ENCODE results near the gene INSIG2.

Gene INSIG2

GRCh38 chr2:118121986-118122524, 33.8 kb downstream of the INSIG2 start:
- Mint-ChIP-seq H3K9me3 (no peaks in the 10 kb centered on the region), H3K4me3 (no peak overlapping the region), H3K36me3 (ENCODE audit: low read depth) (no peaks in the 10 kb centered on the region), H3K4me1 (ENCODE audit: low read depth) (no peaks in the 10 kb centered on the region), H3K27ac (no peak overlapping the region), H3K27me3 (peaks cover 28% of the 10 kb centered on the region)
- DNase-seq, result no peak

GRCh38 chr2:118122594-118123281, 34.5 kb downstream of the INSIG2 start:
- DNase-seq, result no peak
- Mint-ChIP-seq H3K36me3 (ENCODE audit: low read depth) (no peaks in the 10 kb centered on the region), H3K4me1 (ENCODE audit: low read depth) (no peaks in the 10 kb centered on the region), H3K9me3 (no peaks in the 10 kb centered on the region), H3K27me3 (peaks cover 34% of the 10 kb centered on the region), H3K27ac (no peak overlapping the region), H3K4me3 (no peak overlapping the region)

GRCh38 chr2:118123561-118124232, 35.4 kb downstream of the INSIG2 start:
- no peaks in the 10 kb centered on the region for H3K9me3 Mint-ChIP-seq
- H3K4me1 Mint-ChIP-seq (ENCODE audit: low read depth), result no peaks in the 10 kb centered on the region
- H3K36me3 Mint-ChIP-seq (ENCODE audit: low read depth), result no peaks in the 10 kb centered on the region
- peaks cover 44% of the 10 kb centered on the region for H3K27me3 Mint-ChIP-seq
- no peak for DNase-seq
- H3K4me3 Mint-ChIP-seq, result no peak overlapping the region
- no peak overlapping the region for H3K27ac Mint-ChIP-seq

GRCh38 chr2:118124288-118124891, 36.1 kb downstream of the INSIG2 start:
- Mint-ChIP-seq H3K27ac (no peak overlapping the region), H3K4me1 (ENCODE audit: low read depth) (no peaks in the 10 kb centered on the region), H3K27me3 (peaks cover 50% of the 10 kb centered on the region), H3K4me3 (no peak overlapping the region), H3K36me3 (ENCODE audit: low read depth) (no peaks in the 10 kb centered on the region), H3K9me3 (no peaks in the 10 kb centered on the region)
- DNase-seq, result no peak

GRCh38 chr2:118127250-118127649, 39.0 kb downstream of the INSIG2 start:
- H3K27ac Mint-ChIP-seq, result no peak overlapping the region
- H3K4me3 Mint-ChIP-seq, result no peak overlapping the region
- peaks cover 9% of the 10 kb centered on the region for H3K4me1 Mint-ChIP-seq (ENCODE audit: low read depth)
- H3K36me3 Mint-ChIP-seq (ENCODE audit: low read depth), result no peaks in the 10 kb centered on the region
- no peaks in the 10 kb centered on the region for H3K9me3 Mint-ChIP-seq
- H3K27me3 Mint-ChIP-seq, result peaks cover 53% of the 10 kb centered on the region
- no peak for DNase-seq

- Mint-ChIP-seq H3K4me1 (ENCODE audit: low read depth) (peaks cover 9% of the 10 kb centered on the region), H3K4me3 (no peak overlapping the region), H3K9me3 (no peaks in the 10 kb centered on the region), H3K36me3 (ENCODE audit: low read depth) (no peaks in the 10 kb centered on the region), H3K27ac (no peak overlapping the region), H3K27me3 (peaks cover 53% of the 10 kb centered on the region)
- no peak for DNase-seq
Observed at GRCh38 chr2:118128826-118129225, 40.6 kb downstream of the INSIG2 start.

GRCh38 chr2:118130385-118130784, 42.1 kb downstream of the INSIG2 start:
- H3K27ac Mint-ChIP-seq, result no peak overlapping the region
- no peak overlapping the region for H3K4me3 Mint-ChIP-seq
- H3K4me1 Mint-ChIP-seq (ENCODE audit: low read depth), result peaks cover 9% of the 10 kb centered on the region
- no peaks in the 10 kb centered on the region for H3K36me3 Mint-ChIP-seq (ENCODE audit: low read depth)
- DNase-seq, result no peak
- no peaks in the 10 kb centered on the region for H3K9me3 Mint-ChIP-seq
- H3K27me3 Mint-ChIP-seq, result peaks cover 41% of the 10 kb centered on the region

- Mint-ChIP-seq H3K9me3 (no peaks in the 10 kb centered on the region), H3K36me3 (ENCODE audit: low read depth) (no peaks in the 10 kb centered on the region), H3K27ac (no peak overlapping the region), H3K4me3 (no peak overlapping the region), H3K27me3 (peaks cover 27% of the 10 kb centered on the region), H3K4me1 (ENCODE audit: low read depth) (peaks cover 9% of the 10 kb centered on the region)
- no peak for DNase-seq
Observed at GRCh38 chr2:118131771-118132170, 43.5 kb downstream of the INSIG2 start.

- Mint-ChIP-seq H3K4me1 (ENCODE audit: low read depth) (peaks cover 9% of the 10 kb centered on the region), H3K36me3 (ENCODE audit: low read depth) (no peaks in the 10 kb centered on the region), H3K4me3 (no peak overlapping the region), H3K27me3 (peaks cover 8% of the 10 kb centered on the region), H3K9me3 (no peaks in the 10 kb centered on the region), H3K27ac (no peak overlapping the region)
- DNase-seq, result no peak
Observed at GRCh38 chr2:118133916-118134315, 45.6 kb downstream of the INSIG2 start.

GRCh38 chr2:118134650-118135049, 46.4 kb downstream of the INSIG2 start:
- Mint-ChIP-seq H3K4me1 (ENCODE audit: low read depth) (peaks cover 9% of the 10 kb centered on the region), H3K27ac (no peak overlapping the region), H3K27me3 (peaks cover under 1% of the 10 kb centered on the region), H3K4me3 (no peak overlapping the region), H3K9me3 (no peaks in the 10 kb centered on the region), H3K36me3 (ENCODE audit: low read depth) (no peaks in the 10 kb centered on the region)
- no peak for DNase-seq

- H3K4me3 Mint-ChIP-seq, result no peak overlapping the region
- no peaks in the 10 kb centered on the region for H3K36me3 Mint-ChIP-seq (ENCODE audit: low read depth)
- no peaks in the 10 kb centered on the region for H3K9me3 Mint-ChIP-seq
- peaks cover 38% of the 10 kb centered on the region for H3K27me3 Mint-ChIP-seq
- peaks cover 12% of the 10 kb centered on the region for H3K4me1 Mint-ChIP-seq (ENCODE audit: low read depth)
- DNase-seq, result no peak
- H3K27ac Mint-ChIP-seq, result no peak overlapping the region
Observed at GRCh38 chr2:118145207-118145606, 56.9 kb downstream of the INSIG2 start.

- Mint-ChIP-seq H3K4me3 (no peak overlapping the region), H3K9me3 (no peaks in the 10 kb centered on the region), H3K27ac (no peak overlapping the region), H3K27me3 (peaks cover 42% of the 10 kb centered on the region), H3K4me1 (ENCODE audit: low read depth) (peaks cover 12% of the 10 kb centered on the region), H3K36me3 (ENCODE audit: low read depth) (no peaks in the 10 kb centered on the region)
- no peak for DNase-seq
Observed at GRCh38 chr2:118145806-118146205, 57.5 kb downstream of the INSIG2 start.

GRCh38 chr2:118146315-118147283, 58.3 kb downstream of the INSIG2 start:
- Mint-ChIP-seq H3K9me3 (no peaks in the 10 kb centered on the region), H3K4me1 (ENCODE audit: low read depth) (peaks cover 12% of the 10 kb centered on the region)

GRCh38 chr2:118148133-118148532, 59.9 kb downstream of the INSIG2 start:
- peaks cover 49% of the 10 kb centered on the region for H3K27me3 Mint-ChIP-seq
- H3K4me3 Mint-ChIP-seq, result no peak overlapping the region
- no peak for DNase-seq
- no peak overlapping the region for H3K27ac Mint-ChIP-seq
- H3K36me3 Mint-ChIP-seq (ENCODE audit: low read depth), result no peaks in the 10 kb centered on the region
- no peaks in the 10 kb centered on the region for H3K9me3 Mint-ChIP-seq
- peaks cover 12% of the 10 kb centered on the region for H3K4me1 Mint-ChIP-seq (ENCODE audit: low read depth)

More at GRCh38 chr2:118146315-118147283, 58.3 kb downstream of the INSIG2 start:
- Mint-ChIP-seq H3K27ac (no peak overlapping the region), H3K4me3 (no peak overlapping the region), H3K27me3 (peaks cover 44% of the 10 kb centered on the region), H3K36me3 (ENCODE audit: low read depth) (no peaks in the 10 kb centered on the region)
- no peak for DNase-seq

All from activated T-cell treated with anti-CD3 and anti-CD28 coated beads, Interleukin-2, amount 50 U/mL, for 24 hours (primary cell).